Medulla oblongata (tissue), 1 donor: Measurements from ENCODE around the gene MAGI1.

ENCODE experiments used
- DNase-seq: peaks from one replicate; pipeline ENCODE4 v3.0.0-alpha.2; 2015; ENCODE audit errors: extremely low spot score

Gene MAGI1

DNA sequence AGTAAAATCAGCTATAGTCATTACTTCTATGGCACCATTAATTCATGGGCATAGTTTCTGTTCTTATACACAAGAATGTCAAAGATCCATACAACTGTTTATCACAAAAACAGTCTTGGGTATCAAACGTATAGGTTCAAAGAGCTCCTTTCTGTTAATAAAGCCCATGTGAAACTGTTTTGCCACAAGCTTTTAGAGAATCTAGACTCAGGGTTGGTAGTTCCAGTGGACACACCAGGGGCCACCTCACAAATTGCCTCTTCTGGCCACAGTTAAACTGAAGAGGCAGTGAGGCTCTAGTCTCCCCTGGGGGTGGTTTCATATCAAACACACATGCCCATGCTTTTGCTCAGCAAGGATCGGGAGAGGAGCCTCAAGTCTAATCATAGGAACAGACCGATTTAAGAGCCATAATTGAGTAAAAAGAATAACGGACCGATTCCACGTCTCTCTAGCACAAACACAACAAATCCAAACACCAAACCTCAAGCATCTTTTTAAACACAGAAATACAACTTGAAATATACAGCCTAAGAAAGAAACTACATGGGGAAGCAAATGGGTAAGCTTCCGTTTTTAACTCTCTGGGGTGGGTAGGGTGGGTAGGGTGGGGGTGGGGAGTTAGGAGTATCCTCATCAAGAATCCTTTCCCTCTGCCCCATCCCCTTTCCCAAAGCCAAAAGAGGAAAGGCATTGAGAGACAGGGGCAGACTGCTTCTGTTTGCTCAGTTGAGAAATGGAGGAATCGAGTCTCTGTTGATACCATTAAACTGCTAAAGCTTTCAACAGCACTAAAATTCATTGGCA lies 443.3 kb downstream of the MAGI1 start:
- peak; percentile 42 for DNase-seq

DNA sequence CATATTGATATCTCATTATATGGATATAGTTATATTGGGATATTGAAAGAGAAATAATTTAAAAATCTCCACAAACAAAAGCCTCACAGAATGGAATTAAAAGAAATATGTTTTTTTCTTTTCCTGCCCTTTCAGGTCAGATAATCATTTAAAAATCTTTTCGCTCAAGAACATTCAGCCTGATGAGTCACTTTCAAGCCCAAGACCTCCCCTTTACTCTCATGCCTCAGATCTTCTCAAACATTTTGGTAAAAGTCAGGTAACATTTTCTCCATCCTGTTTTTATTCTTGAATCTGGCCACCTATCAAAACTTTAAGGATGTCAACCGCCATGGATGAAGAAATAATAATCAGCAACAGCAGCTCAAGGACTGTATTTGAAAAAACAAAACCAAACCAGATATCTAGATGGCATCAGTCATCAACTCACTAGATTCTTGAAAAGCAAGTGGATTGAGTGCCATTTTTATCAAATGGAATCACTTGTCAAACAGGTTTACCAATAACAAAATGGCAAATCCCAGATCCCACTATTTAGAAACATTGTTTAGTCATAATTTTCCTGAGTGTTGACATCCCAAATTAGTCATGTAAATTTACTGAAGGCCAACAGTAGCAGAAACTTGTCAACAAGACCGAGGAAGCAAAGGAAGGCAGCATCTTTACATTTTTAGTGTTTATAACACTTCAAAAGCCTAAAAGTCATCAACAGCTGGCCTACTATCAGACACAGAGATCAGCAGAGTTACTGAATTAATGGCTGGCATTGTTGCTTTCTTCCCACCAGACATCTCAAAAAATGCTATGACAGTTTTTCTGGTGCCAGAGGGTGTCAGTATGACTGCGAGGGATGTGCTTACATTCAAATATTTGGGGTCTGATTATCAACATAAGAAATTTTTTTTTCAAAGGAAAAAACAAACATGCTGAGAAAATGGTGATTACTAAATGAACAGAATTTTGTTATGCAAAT lies 444.7 kb downstream of the MAGI1 start:
- peak; percentile 55 for DNase-seq

DNA sequence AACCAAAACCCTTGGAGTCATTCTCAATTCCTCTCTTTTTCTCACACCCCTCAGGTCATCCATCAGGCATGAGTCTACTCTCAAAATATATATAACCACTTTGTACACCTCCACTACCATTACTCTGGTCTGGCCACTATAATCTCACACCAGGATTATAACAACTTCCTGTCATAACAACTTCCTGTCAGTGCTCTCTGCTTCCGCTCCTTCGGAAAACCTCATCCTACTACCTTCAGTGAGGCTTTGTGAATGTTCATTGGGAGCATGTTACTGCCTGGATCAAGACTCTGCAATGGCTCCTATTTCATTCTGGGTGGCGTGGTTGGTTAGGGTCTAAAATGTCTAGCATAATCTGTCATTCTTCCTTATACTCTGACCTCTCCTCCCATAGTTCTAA lies 447.4 kb downstream of the MAGI1 start:
- no peak for DNase-seq

DNA sequence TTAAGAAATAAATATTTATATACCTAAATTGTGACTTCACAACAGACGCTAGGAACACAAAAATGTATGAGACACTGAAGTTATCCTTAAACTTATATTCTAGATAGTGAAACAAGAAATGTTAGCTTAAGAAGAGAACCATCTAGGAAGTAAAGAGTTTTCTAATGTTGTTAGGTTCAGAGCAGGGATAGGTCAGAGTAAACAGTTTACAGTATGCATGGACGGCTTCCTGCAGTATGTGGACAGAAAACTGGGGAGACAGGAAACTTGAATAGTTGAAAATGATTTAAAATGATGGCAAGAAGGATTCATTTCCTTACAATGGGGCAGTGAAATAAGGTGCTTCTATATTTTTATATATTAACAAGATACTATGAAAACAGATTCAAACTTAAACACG lies 449.8 kb downstream of the MAGI1 start:
- DNase-seq = no peak

DNA sequence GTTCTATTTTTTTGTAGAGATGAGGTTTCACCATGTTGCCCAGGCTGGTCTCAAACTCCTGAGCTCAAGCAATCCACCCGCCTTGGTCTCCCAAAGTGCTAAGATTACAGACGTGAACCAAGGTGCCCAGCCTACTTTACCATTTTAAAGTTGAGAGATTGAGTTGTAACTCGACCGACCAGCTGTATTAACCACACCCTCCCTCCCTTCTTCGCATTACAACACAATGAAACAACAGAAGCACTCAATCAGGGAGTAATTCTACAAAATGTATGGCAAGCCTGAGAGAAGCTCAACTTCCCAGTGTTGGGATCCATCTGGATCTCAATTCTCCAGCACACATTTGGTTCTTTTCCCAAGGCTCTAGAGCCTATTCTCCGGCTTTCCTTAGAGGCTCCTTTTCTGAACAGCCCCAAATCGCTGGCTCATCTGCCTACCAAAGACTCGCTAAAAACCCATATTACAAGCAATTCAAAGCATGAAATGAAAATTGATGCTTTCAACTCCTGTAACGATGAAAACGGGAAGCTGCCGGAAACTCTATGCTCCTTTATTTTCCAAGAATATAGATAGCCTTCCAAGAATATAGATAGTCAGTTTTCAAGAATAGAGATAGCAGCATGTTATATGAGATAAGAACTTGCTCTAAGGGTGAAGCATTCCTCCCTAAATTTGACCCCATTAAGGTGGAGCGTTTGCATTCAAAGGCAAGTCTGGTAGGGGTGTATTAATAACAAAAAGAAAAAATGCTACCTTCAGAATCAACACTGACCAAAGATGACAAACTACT lies 450.9 kb downstream of the MAGI1 start:
- no peak for DNase-seq

DNA sequence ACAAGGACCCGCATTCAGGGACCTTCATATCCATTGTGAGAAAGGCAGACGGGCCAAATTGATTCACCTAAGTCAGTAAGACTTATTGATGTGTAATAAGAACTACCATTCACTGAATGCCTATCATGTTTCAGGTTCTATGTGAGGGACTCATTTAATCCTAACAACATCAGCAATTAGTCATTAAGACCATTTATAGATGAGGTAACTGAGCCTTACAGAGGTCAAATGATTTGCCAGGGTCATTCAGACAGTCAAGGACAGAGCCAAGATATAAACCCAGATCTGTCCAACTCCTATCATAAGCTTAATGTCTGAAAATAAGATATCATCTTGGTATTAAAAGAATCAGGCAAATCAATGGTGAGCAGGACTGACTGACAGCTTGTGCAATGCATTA lies 453.8 kb downstream of the MAGI1 start:
- no peak for DNase-seq

DNA sequence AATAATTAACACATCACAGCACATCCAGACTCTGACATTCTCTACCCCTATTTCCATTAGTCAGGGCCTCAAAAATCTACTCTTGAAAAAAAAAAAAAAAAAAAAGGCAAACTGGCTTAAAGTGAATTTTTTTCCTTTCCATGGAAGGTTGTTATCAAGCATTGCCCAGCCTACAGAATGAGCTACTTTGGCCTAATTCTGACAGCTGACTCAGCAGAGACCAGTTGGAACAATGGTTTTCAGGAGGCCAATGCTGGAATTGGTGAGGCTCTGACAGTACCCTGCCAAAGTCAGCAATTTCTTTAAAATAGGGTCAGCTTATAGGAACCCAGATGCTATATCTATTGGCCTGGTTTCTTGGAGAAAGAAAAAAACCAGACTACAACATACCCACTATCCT lies 454.7 kb downstream of the MAGI1 start:
- DNase-seq = no peak

DNA sequence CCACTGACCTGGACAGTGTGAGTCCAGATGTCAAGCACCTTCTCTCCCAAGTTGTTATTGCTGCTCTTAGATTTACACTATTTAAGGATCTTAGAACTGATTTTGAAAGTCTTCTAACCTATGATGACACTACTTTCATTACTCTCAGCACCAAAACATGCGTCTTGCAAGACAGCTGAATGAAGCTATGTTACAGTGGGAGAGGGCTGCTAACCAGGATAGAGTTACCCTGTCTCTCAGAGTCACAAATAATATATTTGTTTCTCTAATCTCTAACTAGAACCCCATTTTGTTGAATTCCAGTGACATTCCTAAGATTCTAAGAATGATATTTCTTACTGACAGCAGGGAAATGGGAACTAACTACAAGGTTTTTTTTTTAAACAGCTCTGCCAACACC lies 455.5 kb downstream of the MAGI1 start:
- no peak for DNase-seq

DNA sequence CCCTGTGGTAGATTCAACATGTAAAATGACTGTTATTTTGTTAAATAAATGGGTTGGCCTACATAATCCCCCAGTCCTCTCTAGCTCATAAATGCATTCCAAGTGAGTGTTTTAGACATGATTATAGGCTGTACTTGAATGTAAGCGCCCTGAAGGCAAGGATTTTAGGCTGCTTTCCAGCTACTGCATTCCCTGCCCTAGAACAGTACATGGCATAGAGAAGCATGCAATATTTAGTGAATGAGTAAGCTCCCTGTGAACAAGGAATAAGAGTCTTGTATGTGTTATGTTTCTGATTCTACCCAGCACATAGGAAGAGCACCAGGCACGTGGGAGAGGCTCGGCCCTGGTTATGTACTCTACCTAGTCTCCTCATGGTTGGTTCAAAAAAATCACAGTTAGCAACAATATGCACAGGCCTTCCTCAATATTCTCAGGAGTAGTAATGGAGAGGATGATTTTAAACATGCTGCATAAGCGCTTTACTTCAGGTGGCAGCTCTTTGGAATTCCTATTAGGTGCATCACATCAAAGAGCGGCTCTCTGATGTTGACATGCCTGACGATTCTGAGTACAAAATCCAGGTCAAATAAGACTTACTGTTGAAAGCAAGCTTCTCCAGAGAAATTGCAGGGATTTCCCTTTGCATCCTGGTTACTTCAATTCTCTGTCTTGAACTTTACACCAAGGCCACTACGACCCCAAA lies 456.6 kb downstream of the MAGI1 start:
- DNase-seq = no peak

DNA sequence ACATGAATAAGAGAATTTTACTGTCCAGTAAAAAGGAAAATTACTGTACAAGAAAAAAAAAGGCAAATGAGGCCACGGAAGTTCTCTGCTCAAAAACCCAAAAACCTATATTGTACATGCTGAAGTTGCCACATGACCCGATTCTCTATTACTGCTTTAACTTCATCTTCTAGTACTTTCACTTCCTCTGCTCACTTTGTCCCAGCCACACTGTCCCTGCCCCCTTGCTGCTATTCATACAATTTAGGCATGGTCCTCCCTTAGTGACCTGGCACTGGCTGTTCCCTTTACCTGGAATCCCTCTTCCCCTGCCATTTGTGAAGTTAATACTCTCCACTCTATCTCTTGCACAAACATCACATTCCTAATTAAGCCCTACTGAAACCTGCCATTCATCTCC lies 457.4 kb downstream of the MAGI1 start:
- DNase-seq = no peak

DNA sequence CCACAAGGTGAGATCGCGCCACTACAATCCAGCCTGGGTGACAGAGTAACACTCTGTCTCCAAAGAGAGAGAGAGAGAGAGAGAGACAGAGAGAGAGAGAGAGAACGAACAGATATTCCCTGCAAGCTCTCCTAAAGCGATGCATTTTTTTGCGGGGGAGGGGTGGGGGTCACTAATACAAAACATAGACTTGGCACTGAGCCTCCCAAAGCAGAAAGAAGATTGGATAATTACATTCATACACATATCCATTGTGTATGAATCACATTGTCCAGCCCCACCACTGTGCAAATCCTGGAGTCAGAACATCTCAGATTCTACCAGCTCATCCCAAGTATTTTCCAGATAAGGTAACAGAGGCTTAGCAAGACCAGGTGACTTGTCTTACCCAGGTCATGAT lies 459.9 kb downstream of the MAGI1 start:
- no peak for DNase-seq

DNA sequence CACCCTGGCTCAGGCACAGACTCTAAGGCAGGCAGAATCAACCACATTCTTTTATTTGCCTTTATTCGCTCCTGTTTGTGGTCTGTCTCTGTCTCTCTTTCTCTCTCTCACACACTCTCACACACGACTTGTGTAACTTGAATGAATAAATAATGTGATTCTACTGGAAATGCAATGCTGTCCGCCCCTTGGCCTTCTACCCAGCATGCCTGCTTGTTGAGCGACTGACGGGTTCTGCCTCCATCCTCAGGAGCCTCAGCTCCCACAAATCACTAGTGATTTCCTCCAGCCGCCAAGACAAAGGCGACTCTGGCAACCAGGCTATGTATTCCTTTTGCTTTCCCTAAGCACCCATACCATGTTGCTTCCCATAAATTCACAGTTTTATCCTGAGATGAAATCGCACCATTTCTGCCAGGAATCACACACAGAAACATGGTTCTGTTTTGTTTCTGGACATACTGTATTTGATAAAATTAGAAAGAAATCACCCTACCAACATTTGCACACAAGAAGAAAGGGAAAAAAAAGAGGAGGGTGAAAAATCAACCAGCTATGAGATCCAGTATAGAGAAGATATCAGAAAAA lies 460.8 kb downstream of the MAGI1 start:
- peak; percentile 14 for DNase-seq

DNA sequence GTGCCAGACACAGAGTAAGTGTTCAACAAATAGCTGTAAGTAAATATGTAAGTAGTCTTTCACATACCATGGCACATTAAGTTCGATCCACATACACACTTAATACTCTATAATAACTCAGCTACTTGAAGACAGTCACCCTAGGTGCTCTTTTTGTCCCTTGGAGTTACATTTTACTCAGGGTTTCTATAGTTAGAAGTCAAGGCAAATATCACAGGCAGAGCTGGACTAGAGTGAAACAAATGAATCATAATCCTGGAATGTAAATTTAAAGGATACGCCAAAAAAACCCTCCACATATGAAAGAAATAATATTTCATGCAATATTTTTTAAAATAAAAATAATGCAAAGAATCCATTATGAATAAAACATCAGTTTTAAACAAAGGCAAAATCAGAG lies 461.8 kb downstream of the MAGI1 start:
- no peak for DNase-seq

DNA sequence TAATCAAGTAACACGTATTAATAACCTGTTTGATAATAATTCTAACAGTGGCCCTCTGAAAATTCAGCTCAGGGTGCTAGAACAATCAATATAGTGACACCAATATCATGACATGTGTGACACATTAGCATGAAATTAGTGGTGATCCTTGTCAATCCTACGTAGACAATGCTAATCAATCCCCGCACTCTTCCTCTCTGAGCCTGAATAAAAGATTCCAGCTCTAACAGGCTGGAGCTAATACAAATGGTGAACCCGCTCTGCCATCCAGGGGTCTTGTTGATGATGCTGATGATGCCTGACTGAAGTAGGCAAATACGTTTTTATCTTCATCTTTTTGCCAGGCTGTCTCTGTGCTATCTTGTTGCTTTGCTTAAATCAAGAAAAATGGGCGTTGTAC lies 462.5 kb downstream of the MAGI1 start:
- no peak for DNase-seq

DNA sequence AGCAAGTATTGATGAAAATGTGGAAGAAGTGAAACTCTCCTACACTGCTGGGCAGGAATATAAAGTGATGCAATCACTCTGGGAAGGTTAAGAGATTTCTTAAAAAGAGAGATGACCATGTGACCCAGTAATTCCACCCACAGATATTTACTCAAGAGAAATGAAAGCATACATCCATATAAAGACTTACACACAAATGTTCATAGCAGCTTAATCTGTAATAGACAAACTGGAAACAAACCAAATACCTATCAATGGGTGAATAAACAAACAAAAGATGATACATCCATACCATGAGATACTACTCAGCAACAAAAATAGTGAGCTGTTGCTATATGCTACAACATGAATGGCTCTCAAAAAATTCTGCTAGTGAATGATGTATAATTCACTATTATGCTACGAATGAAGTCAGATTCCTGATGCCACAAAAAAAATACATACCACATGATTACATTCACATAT lies 463.3 kb downstream of the MAGI1 start:
- no peak for DNase-seq

DNA sequence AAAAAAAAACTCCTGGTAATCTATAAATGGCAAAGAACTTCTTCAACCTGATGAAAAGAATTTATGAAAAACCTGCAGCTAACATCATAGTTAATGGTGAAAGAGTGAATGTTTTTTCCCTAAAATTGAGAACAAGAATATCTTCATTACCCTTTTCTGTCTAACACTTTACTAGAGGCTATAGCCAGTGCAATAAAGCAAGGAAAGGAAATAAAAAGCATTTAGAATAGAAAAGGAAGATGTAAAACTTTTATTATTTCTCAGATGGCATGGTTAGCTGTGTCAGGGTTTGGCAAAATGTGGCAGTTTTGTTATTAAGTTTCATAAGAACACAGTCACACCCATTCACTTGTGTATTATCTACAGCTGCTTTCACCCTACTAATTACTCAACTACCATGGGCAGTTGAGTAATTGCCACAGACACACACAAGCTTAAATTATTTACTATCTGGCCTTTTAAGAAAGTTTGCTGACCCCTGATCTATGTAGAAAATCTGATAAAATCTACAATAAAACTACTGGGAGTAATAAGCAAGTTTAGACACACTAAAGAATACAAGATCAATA lies 465.1 kb downstream of the MAGI1 start:
- DNase-seq = no peak

DNA sequence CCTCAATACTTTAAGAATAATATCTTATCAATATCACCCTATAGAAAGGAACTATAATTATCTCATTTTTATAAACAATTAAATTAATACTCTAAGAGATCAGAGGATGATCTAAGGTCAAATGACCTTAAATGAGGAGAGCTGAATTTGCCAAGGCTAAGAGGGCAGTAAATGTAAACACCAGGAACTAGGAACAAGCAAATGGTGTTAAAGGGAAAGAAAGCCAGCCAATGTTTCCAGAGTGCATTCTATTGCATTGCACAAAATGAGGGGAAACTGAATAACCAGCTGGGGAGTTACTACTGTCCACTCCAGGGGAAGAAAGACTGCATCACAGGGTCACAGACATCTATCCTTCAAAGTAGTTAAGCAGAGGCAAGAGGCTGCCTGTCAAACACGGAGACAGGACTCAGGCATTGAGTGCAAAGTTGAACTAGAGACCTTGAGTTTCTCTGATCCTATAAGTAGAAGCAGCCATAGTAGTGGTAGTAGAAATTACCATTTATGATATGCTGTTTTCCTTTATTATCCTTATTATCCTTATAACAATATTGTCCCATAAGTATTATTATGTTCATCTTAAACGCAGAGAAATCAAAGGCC lies 466.4 kb downstream of the MAGI1 start:
- DNase-seq = no peak

DNA sequence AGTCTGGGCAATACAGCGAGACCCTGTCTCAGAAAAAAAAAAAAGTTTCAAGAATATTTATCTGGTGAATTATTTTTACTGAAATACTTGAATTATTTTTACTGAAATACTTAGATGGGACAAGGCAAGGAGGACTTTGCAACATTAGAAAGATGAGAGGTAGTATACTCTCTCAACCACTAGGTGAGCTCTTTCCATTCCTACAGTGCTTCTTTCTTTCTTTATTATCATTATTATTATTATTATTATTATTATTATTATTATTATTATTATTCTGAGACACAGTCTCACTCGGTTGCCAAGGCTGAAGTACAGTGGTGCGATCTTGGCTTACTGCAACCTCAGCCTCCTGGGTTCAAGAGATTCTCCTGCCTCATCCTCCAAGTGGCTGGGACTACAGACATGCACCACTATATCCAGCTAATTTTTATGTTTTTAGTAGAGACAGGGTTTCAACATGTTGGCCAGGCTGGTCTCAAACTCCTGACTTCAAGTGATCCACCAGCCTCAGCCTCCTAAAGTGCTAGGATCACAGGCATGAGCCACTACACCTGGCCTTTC lies 468.8 kb downstream of the MAGI1 start:
- no peak for DNase-seq

DNA sequence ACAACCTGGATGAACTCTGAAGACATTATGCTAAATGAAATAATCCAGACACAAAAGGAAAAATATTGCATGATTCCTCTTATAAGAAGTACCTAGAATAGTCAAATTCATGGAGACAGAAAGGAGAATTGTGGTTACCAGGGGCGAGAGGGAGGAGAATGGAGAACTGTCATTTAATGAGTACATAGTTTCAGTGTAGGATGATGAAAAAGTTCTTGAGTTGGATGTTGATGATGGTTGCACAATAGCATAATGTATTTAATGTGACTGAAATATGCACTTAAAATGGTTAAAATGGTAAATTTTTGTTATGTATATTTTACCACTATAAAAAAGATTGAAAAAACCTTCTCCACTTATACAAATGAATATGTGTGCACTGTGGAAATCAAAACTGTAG lies 469.6 kb downstream of the MAGI1 start:
- no peak for DNase-seq

DNA sequence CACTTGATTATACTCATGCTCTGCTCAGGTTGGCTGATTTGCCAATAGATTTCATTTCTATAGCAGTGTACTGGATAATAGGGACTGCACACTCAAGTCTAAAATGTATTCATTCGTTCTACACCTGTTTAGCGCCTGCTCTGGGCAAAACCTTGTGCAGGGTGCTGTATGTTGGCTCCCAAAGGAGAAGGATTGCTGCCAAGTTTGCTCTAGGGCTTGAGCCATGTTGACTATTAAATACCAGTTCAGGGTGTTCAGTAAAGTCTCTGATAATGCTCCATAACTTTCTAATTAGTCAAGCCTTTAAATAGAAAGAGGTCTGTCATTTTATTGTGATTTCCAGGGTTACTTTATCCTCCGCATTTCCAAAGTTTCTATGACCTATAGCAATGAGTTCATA lies 470.2 kb downstream of the MAGI1 start:
- DNase-seq = no peak
